Neural progenitor cell (in vitro differentiated cells): ENCODE results near the gene EFCAB6. TPM values are rescaled to one million over a fixed set of nuclear protein-coding genes. Genes with fewer than 3 reads are reported as not detected.

Experiments
- DNase-seq: peaks from one replicate; pipeline ENCODE4 v3.0.0-alpha.2; 2016; ENCODE audit warnings: low spot score
- H2AFZ ChIP-seq: fragments of 200-600 bp; sonication (generic); replicated peaks from 2 replicates; pipeline ENCODE4 v1.6.1; 2016; ENCODE audit warnings: antibody characterized with exemption
- H3F3A ChIP-seq: fragments of 200-600 bp; sonication (generic); 2 replicates; pipeline ENCODE4 v1.6.1; 2016; ENCODE audit warnings: antibody characterized with exemption, low read depth
- H3K27ac ChIP-seq: fragments of 200-600 bp; sonication (generic); 2 replicates; pipeline ENCODE4 v1.5.1; 2016; ENCODE audit warnings: mild to moderate bottlenecking
- H3K27me3 ChIP-seq: fragments of 200-600 bp; sonication (generic); 2 replicates; pipeline ENCODE4 v1.6.1; 2016; ENCODE audit warnings: mild to moderate bottlenecking, moderate library complexity
- H3K36me3 ChIP-seq: fragments of 200-600 bp; sonication (generic); 2 replicates; pipeline ENCODE4 v1.5.1; 2016
- H3K4me1 ChIP-seq: fragments of 200-600 bp; sonication (generic); 2 replicates; pipeline ENCODE4 v1.6.1; 2016; ENCODE audit warnings: mixed run types
- H3K4me2 ChIP-seq: fragments of 200-600 bp; sonication (generic); 2 replicates; pipeline ENCODE4 v1.6.1; 2016
- H3K4me3 ChIP-seq: fragments of 200-600 bp; sonication (generic); 2 replicates; pipeline ENCODE4 v1.5.1; 2016
- H3K79me2 ChIP-seq: fragments of 200-600 bp; sonication (generic); 2 replicates; pipeline ENCODE4 v1.6.1; 2016; ENCODE audit warnings: low read depth
- H3K9ac ChIP-seq: fragments of 200-600 bp; sonication (generic); 2 replicates; pipeline ENCODE4 v1.6.1; 2016
- H3K9me3 ChIP-seq: fragments of 200-600 bp; sonication (generic); 2 replicates; pipeline ENCODE4 v1.5.1; 2016; ENCODE audit warnings: low read depth
- H4K20me1 ChIP-seq: fragments of 200-600 bp; sonication (generic); 2 replicates; pipeline ENCODE4 v1.6.1; 2016; ENCODE audit warnings: low read depth
- H3K27ac Mint-ChIP-seq: 3 replicates; pipeline ENCODE4 v1.8.0; 2021; ENCODE audit warnings: mixed read lengths
- H3K27me3 Mint-ChIP-seq: 2 replicates; pipeline ENCODE4 v1.8.0; 2022; ENCODE audit warnings: low read depth, mild to moderate bottlenecking, inconsistent platforms, moderate library complexity, mixed read lengths; ENCODE audit not compliant: insufficient read depth
- H3K36me3 Mint-ChIP-seq: 3 replicates; pipeline ENCODE4 v1.8.0; 2021; ENCODE audit warnings: mixed read lengths
- H3K4me1 Mint-ChIP-seq: 3 replicates; pipeline ENCODE4 v1.8.0; 2021; ENCODE audit warnings: mixed read lengths
- H3K4me3 Mint-ChIP-seq: 3 replicates; pipeline ENCODE4 v1.8.0; 2021; ENCODE audit warnings: mild to moderate bottlenecking, moderate library complexity, mixed read lengths
- H3K9me3 Mint-ChIP-seq: 3 replicates; pipeline ENCODE4 v1.8.0; 2020; ENCODE audit warnings: mixed read lengths
- EZH2 ChIP-seq: fragments of 200-600 bp; sonication (generic); IDR thresholded peaks from 2 replicates; pipeline ENCODE4 v1.6.1; 2017; ENCODE audit warnings: antibody characterized with exemption, mild to moderate bottlenecking, moderate library complexity
- EZH2phosphoT487 ChIP-seq: fragments of 200-600 bp; sonication (generic); IDR thresholded peaks from 2 replicates; pipeline ENCODE4 v1.6.1; 2017; ENCODE audit warnings: antibody characterized with exemption
- total RNA-seq: library from RNA; depleted of rRNA; stranded (reverse); fragments of >200 nt; gene quantifications from 2 replicates; pipeline ENCODE4 v1.2.3, GENCODE V29; 2015; ENCODE audit warnings: low replicate concordance
- TF ChIP-seq, protein P1 (sequence below): fragments of 200-600 bp; sonication (generic); IDR thresholded peaks from 2 replicates; pipeline ENCODE4 v1.5.1; 2017; ENCODE audit warnings: antibody characterized with exemption, mild to moderate bottlenecking

The EFCAB6 gene, protein sequence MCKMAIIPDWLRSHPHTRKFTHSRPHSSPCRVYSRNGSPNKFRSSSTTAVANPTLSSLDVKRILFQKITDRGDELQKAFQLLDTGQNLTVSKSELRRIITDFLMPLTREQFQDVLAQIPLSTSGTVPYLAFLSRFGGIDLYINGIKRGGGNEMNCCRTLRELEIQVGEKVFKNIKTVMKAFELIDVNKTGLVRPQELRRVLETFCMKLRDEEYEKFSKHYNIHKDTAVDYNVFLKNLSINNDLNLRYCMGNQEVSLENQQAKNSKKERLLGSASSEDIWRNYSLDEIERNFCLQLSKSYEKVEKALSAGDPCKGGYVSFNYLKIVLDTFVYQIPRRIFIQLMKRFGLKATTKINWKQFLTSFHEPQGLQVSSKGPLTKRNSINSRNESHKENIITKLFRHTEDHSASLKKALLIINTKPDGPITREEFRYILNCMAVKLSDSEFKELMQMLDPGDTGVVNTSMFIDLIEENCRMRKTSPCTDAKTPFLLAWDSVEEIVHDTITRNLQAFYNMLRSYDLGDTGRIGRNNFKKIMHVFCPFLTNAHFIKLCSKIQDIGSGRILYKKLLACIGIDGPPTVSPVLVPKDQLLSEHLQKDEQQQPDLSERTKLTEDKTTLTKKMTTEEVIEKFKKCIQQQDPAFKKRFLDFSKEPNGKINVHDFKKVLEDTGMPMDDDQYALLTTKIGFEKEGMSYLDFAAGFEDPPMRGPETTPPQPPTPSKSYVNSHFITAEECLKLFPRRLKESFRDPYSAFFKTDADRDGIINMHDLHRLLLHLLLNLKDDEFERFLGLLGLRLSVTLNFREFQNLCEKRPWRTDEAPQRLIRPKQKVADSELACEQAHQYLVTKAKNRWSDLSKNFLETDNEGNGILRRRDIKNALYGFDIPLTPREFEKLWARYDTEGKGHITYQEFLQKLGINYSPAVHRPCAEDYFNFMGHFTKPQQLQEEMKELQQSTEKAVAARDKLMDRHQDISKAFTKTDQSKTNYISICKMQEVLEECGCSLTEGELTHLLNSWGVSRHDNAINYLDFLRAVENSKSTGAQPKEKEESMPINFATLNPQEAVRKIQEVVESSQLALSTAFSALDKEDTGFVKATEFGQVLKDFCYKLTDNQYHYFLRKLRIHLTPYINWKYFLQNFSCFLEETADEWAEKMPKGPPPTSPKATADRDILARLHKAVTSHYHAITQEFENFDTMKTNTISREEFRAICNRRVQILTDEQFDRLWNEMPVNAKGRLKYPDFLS (N-terminal part only)
- total RNA-seq = 2.2 and 4.9 TPM in 2 replicates

DNA sequence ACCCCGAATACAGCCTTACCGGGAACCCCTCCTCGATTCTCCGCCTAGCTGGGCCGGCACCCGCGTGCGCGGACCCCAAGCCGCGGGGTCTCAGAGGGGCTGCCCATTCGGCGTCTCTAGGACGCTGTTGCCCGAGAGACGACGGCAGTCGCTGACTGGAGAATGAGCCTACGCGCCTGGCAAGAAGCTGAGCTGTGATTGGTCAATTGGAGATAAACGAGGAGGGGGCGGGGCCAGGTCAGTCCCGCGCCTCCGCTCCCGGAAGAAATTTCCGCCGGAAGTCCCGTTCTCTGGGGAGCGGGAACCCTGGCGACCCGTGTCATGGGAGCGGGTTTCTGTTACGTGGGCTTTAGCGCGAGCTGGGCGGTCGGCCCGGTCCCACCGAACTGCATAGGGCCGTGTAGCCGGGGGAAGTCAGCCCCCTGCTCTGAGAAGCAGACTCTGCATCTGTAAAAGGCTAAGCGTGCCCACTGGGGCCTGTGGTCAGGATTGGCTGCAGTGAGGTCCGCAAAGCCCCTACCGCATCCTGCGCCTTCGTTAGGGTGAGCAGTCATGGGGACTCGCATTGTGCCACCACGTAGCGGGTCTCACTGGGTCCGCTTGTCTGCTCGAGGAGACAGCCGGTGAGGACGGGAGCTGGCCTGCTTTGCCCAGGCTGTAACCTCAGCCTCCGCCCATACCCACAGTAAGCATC, at the start of gene EFCAB6:
EFCAB6 (minus strand) TSS at position 157 of the 694 bp plus-strand sequence. CDS start 29,987 bp downstream, outside the sequence.
- Histone ChIP-seq H3K79me2 (peaks cover 12% of the 10 kb centered on the region), H3K27me3 (no peaks in the 10 kb centered on the region), H3F3A (peaks cover 6% of the 10 kb centered on the region), H3K4me2 (peak within 1 kb of the TSS; percentile 84), H3K9ac (peak within 1 kb of the TSS; percentile 10), H3K4me3 (peak within 1 kb of the TSS; percentile 58), H3K36me3 (no peaks in the 10 kb centered on the region), H3K9me3 (no peaks in the 10 kb centered on the region), H4K20me1 (no peaks in the 10 kb centered on the region), H3K4me1 (peaks cover 9% of the 10 kb centered on the region), H3K27ac (no peak within 1 kb of the TSS), H2AFZ (peak within 1 kb of the TSS; percentile 93)
- peak; percentile 97 for DNase-seq
- peak within 1 kb of the TSS; percentile 90 for H3K27ac Mint-ChIP-seq
- peaks cover 3% of the 10 kb centered on the region for H3K27me3 Mint-ChIP-seq
- TF ChIP-seq EZH2 (peak; percentile 33), EZH2phosphoT487 (no peak)
- no peaks in the 10 kb centered on the region for H3K9me3 Mint-ChIP-seq
- H3K4me3 Mint-ChIP-seq = peak within 1 kb of the TSS; percentile 91
- H3K4me1 Mint-ChIP-seq = peaks cover 33% of the 10 kb centered on the region
- H3K36me3 Mint-ChIP-seq = peaks cover 7% of the 10 kb centered on the region

DNA sequence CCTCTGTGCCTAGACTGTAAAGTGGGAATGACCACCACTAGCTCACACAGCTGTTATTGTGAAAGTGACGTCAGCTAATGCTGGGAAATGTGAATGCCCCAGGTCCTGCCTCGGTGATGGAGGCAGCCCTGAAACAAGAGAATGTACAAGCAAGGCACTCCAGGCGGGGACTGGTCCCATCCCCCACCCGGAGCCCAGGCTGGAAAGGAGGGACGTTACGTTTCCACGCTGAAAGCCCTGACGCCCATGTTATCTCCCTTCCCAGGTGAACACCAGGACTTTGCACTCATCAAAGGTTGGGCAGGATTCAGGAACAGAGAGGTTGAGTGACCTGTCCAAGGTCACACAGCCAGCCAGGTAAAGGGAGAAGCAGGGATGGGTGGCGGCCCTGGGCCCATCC, 49.4 kb upstream of the EFCAB6 start:
- peak overlapping the region; percentile 86 for H3K4me3 Mint-ChIP-seq
- H3K27me3 Mint-ChIP-seq = peaks cover 11% of the 10 kb centered on the region
- peaks cover 54% of the 10 kb centered on the region for H3K79me2 ChIP-seq
- TF ChIP-seq EZH2phosphoT487 (no peak), EZH2 (no peak)
- TF ChIP-seq, protein P1, sequence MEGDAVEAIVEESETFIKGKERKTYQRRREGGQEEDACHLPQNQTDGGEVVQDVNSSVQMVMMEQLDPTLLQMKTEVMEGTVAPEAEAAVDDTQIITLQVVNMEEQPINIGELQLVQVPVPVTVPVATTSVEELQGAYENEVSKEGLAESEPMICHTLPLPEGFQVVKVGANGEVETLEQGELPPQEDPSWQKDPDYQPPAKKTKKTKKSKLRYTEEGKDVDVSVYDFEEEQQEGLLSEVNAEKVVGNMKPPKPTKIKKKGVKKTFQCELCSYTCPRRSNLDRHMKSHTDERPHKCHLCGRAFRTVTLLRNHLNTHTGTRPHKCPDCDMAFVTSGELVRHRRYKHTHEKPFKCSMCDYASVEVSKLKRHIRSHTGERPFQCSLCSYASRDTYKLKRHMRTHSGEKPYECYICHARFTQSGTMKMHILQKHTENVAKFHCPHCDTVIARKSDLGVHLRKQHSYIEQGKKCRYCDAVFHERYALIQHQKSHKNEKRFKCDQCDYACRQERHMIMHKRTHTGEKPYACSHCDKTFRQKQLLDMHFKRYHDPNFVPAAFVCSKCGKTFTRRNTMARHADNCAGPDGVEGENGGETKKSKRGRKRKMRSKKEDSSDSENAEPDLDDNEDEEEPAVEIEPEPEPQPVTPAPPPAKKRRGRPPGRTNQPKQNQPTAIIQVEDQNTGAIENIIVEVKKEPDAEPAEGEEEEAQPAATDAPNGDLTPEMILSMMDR = no peak
- H3K4me1 Mint-ChIP-seq = peaks cover 11% of the 10 kb centered on the region
- peaks cover 15% of the 10 kb centered on the region for H3K27me3 ChIP-seq
- H3K27ac ChIP-seq = no peak overlapping the region
- H3K9me3 Mint-ChIP-seq = peaks cover 6% of the 10 kb centered on the region
- peaks cover 23% of the 10 kb centered on the region for H4K20me1 ChIP-seq
- peak overlapping the region; percentile 63 for H3K4me3 ChIP-seq
- peak overlapping the region; percentile 91 for H3K4me2 ChIP-seq
- H3F3A ChIP-seq = peaks cover 19% of the 10 kb centered on the region
- no peak overlapping the region for H3K27ac Mint-ChIP-seq
- no peak overlapping the region for H2AFZ ChIP-seq
- DNase-seq = no peak
- no peaks in the 10 kb centered on the region for H3K36me3 Mint-ChIP-seq
- peaks cover 12% of the 10 kb centered on the region for H3K4me1 ChIP-seq
- H3K9ac ChIP-seq = peak overlapping the region; percentile 8
- H3K36me3 ChIP-seq = no peaks in the 10 kb centered on the region
- H3K9me3 ChIP-seq = peaks cover 8% of the 10 kb centered on the region

DNA sequence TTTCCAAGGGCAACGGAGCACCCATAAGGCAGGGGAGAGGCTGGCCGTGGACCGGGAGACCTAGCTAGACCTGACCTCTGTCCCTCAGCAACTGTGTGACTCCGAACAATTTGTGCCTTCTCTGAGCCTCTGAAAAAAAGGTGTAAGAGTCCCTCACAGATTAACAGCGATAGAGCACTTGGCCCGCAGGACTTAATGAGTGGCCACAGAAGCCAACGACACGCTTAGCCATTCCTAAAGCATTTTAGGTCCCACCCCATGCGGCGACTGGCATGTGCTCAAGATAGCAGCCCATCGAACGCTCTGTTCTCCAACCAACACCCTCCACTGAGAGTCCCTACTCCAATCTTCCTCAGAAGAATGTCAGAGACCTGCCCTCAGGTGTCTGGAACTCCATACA, 48.7 kb upstream of the EFCAB6 start:
- TF ChIP-seq, protein P1 = no peak
- TF ChIP-seq EZH2 (no peak), EZH2phosphoT487 (no peak)
- H3K9me3 Mint-ChIP-seq = peaks cover 8% of the 10 kb centered on the region
- Histone ChIP-seq H3K79me2 (peaks cover 61% of the 10 kb centered on the region), H3K9ac (no peak overlapping the region), H3K9me3 (peaks cover 8% of the 10 kb centered on the region), H3K4me1 (peaks cover 12% of the 10 kb centered on the region), H2AFZ (no peak overlapping the region), H3K36me3 (no peaks in the 10 kb centered on the region), H3F3A (peaks cover 19% of the 10 kb centered on the region), H4K20me1 (peaks cover 23% of the 10 kb centered on the region), H3K27ac (no peak overlapping the region), H3K4me2 (peak overlapping the region; percentile 91), H3K27me3 (peaks cover 15% of the 10 kb centered on the region), H3K4me3 (peak overlapping the region; percentile 63)
- H3K36me3 Mint-ChIP-seq = no peaks in the 10 kb centered on the region
- H3K27ac Mint-ChIP-seq = no peak overlapping the region
- peaks cover 11% of the 10 kb centered on the region for H3K27me3 Mint-ChIP-seq
- no peak for DNase-seq
- peaks cover 11% of the 10 kb centered on the region for H3K4me1 Mint-ChIP-seq
- peak overlapping the region; percentile 86 for H3K4me3 Mint-ChIP-seq
